SU-DHL-6 (cell line): Measurements from ENCODE around the gene WIPF3.

Source experiments
- H2AFZ ChIP-seq: fragments of 200-600 bp; sonication (generic); 2 replicates; pipeline ENCODE4 v1.6.1; 2014; ENCODE audit warnings: low read depth, mild to moderate bottlenecking, moderate library complexity, mixed read lengths, antibody characterized with exemption, low read length; ENCODE audit not compliant: severe bottlenecking
- H3F3A ChIP-seq: fragments of 200-600 bp; shearing (Covaris generic); 2 replicates; pipeline ENCODE4 v1.6.0; 2016; ENCODE audit warnings: antibody characterized with exemption, mild to moderate bottlenecking; ENCODE audit not compliant: insufficient read depth
- H3K27ac ChIP-seq: fragments of 200-600 bp; sonication (generic); 2 replicates; pipeline ENCODE4 v1.5.1; 2016; ENCODE audit warnings: low read depth, mild to moderate bottlenecking, low read length, moderate library complexity, mixed read lengths
- H3K27me3 ChIP-seq: fragments of 200-600 bp; sonication (generic), shearing (Covaris generic); 2 replicates; pipeline ENCODE4 v1.6.0; 2014; ENCODE audit warnings: mild to moderate bottlenecking, low read length
- H3K36me3 ChIP-seq: fragments of 200-600 bp; sonication (generic); 2 replicates; pipeline ENCODE4 v1.6.1; 2014; ENCODE audit warnings: mild to moderate bottlenecking, low read length, mixed read lengths
- H3K4me2 ChIP-seq: fragments of 300-600, 200-600 bp; shearing (Covaris generic), sonication (generic); 2 replicates; pipeline ENCODE4 v1.6.0; 2014; ENCODE audit warnings: low read length, low read depth, mild to moderate bottlenecking; ENCODE audit not compliant: poor library complexity, severe bottlenecking
- H3K4me3 ChIP-seq: fragments of 200-600 bp; sonication (generic); 2 replicates; pipeline ENCODE4 v1.5.1; 2014; ENCODE audit warnings: antibody characterized with exemption, low read length, mild to moderate bottlenecking, mixed read lengths; ENCODE audit not compliant: insufficient read depth, poor library complexity, severe bottlenecking
- H3K79me2 ChIP-seq: fragments of 200-600 bp; sonication (generic); 2 replicates; pipeline ENCODE4 v1.6.1; 2014; ENCODE audit warnings: mild to moderate bottlenecking, low read length, moderate library complexity; ENCODE audit not compliant: insufficient read depth
- H3K9ac ChIP-seq: fragments of 200-600 bp; sonication (generic); 2 replicates; pipeline ENCODE4 v1.7.0; 2014; ENCODE audit warnings: mild to moderate bottlenecking, low read length
- H3K9me2 ChIP-seq: fragments of 200-600 bp; sonication (generic); replicated peaks from 2 replicates; pipeline ENCODE4 v1.6.1; 2014; ENCODE audit warnings: low read length; ENCODE audit not compliant: insufficient read depth
- H3K9me3 ChIP-seq: fragments of 200-600 bp; sonication (generic); 2 replicates; pipeline ENCODE4 v1.6.1; 2014; ENCODE audit warnings: low read length, mixed read lengths; ENCODE audit not compliant: insufficient read depth
- H4K20me1 ChIP-seq: fragments of 200-600 bp; sonication (generic); 2 replicates; pipeline ENCODE4 v1.6.1; 2014; ENCODE audit warnings: low read depth, mild to moderate bottlenecking, antibody characterized with exemption, low read length, moderate library complexity, mixed read lengths
- CTCF ChIP-seq: fragments of 200-600 bp; sonication (generic); IDR thresholded peaks from one replicate; pipeline ENCODE4 v1.5.1; 2017; ENCODE audit warnings: antibody characterized with exemption, mild to moderate bottlenecking, low read length, moderate library complexity; ENCODE audit not compliant: insufficient read depth, poor library complexity, severe bottlenecking
- EZH2phosphoT487 ChIP-seq: fragments of 200-600 bp; sonication (generic), shearing (Covaris generic); conservative IDR thresholded peaks from 2 replicates; pipeline ENCODE4 v1.6.1; 2018; ENCODE audit warnings: mild to moderate bottlenecking, antibody characterized with exemption, low read length, moderate library complexity, mixed read lengths

Gene WIPF3

GRCh38 chr7:29852457-29852856 is 46.1 kb downstream of the WIPF3 start:
- Histone ChIP-seq H3K36me3 (no peaks in the 10 kb centered on the region), H2AFZ (no peak overlapping the region), H3K4me2 (no peak overlapping the region), H3K9ac (no peak overlapping the region), H3K9me3 (no peaks in the 10 kb centered on the region), H3F3A (no peaks in the 10 kb centered on the region), H3K27ac (no peak overlapping the region), H3K9me2 (no peaks in the 10 kb centered on the region), H3K27me3 (no peaks in the 10 kb centered on the region; the same call in 1 of the 2 replicates), H3K79me2 (no peaks in the 10 kb centered on the region), H3K4me3 (no peak overlapping the region), H4K20me1 (no peaks in the 10 kb centered on the region)
- TF ChIP-seq EZH2phosphoT487 (no peak), CTCF (no peak)

GRCh38 chr7:29853072-29853471 is 46.8 kb downstream of the WIPF3 start:
- no peak overlapping the region for H3K9ac ChIP-seq
- H3K27me3 ChIP-seq: no peaks in the 10 kb centered on the region; the same call in 1 of the 2 replicates
- H3K9me3 ChIP-seq: no peaks in the 10 kb centered on the region
- no peak for TF ChIP-seq EZH2phosphoT487
- no peak for TF ChIP-seq CTCF
- no peak overlapping the region for H3K4me3 ChIP-seq
- H4K20me1 ChIP-seq: no peaks in the 10 kb centered on the region
- no peak overlapping the region for H2AFZ ChIP-seq
- H3F3A ChIP-seq: no peaks in the 10 kb centered on the region
- H3K36me3 ChIP-seq: no peaks in the 10 kb centered on the region
- no peak overlapping the region for H3K27ac ChIP-seq
- no peaks in the 10 kb centered on the region for H3K79me2 ChIP-seq
- no peaks in the 10 kb centered on the region for H3K9me2 ChIP-seq
- H3K4me2 ChIP-seq: no peak overlapping the region

- no peak overlapping the region for H2AFZ ChIP-seq
- H4K20me1 ChIP-seq: no peaks in the 10 kb centered on the region
- H3K4me2 ChIP-seq: no peak overlapping the region
- no peaks in the 10 kb centered on the region for H3K36me3 ChIP-seq
- H3K4me3 ChIP-seq: no peak overlapping the region
- H3K79me2 ChIP-seq: no peaks in the 10 kb centered on the region
- H3K27ac ChIP-seq: no peak overlapping the region
- H3K9ac ChIP-seq: no peak overlapping the region
- H3F3A ChIP-seq: no peaks in the 10 kb centered on the region
- TF ChIP-seq EZH2phosphoT487 (no peak), CTCF (no peak)
- H3K9me3 ChIP-seq: no peaks in the 10 kb centered on the region
- H3K9me2 ChIP-seq: no peaks in the 10 kb centered on the region
- no peaks in the 10 kb centered on the region; the same call in 1 of the 2 replicates for H3K27me3 ChIP-seq
Observed at GRCh38 chr7:29853789-29854188, 47.5 kb downstream of the WIPF3 start.
